Spleen (tissue), 11 donors: ENCODE data around the gene PTPRC. TPM values are rescaled to one million over a fixed set of nuclear protein-coding genes. Genes with fewer than 3 reads are reported as not detected.

Source experiments
- DNase-seq: peaks from one replicate; pipeline ENCODE4 v3.0.0-alpha.2; 2020
- H3K27ac ChIP-seq, 8 donors: fragments of 200-600 bp; sonication (generic) in 7 of 8; 1 replicate in 4 of 8; 2 replicates in 4 of 8; pipeline versions ENCODE4 v1.5.0 to v1.8.0; 2016 to 2021; ENCODE audit warnings: inconsistent platforms in 4 of 8, mild to moderate bottlenecking in 4 of 8, moderate library complexity in 1 of 8
- H3K27me3 ChIP-seq, 7 donors: fragments of 200-600 bp; sonication (generic) in 6 of 7; replicated peaks in 1 of 7; 1 replicate in 4 of 7; 2 replicates in 3 of 7; pipeline versions ENCODE4 v1.5.0 to v1.8.0; 2016 to 2021; ENCODE audit warnings: inconsistent platforms in 3 of 7, mild to moderate bottlenecking in 1 of 7
- H3K36me3 ChIP-seq, 6 donors: fragments of 200-600 bp; sonication (generic) in 5 of 6; 1 replicate in 4 of 6; 2 replicates in 2 of 6; pipeline versions ENCODE4 v1.5.0 to v1.8.0; 2016 to 2021; ENCODE audit warnings: inconsistent platforms in 2 of 6
- H3K4me1 ChIP-seq, 6 donors: fragments of 200-600 bp; sonication (generic) in 5 of 6; 1 replicate in 3 of 6; 2 replicates in 3 of 6; pipeline versions ENCODE4 v1.5.0 to v1.8.0; 2016 to 2021; ENCODE audit warnings: inconsistent platforms in 3 of 6
- H3K4me3 ChIP-seq, 8 donors: fragments of 200-600 bp; sonication (generic) in 7 of 8; 1 replicate in 4 of 8; 2 replicates in 4 of 8; pipeline versions ENCODE4 v1.5.0 to v1.8.0; 2016 to 2021; ENCODE audit warnings: inconsistent platforms in 4 of 8, mild to moderate bottlenecking in 4 of 8, moderate library complexity in 2 of 8
- H3K9me3 ChIP-seq, 8 donors: fragments of 200-600 bp; sonication (generic) in 7 of 8; 1 replicate in 4 of 8; 2 replicates in 4 of 8; pipeline versions ENCODE4 v1.5.0 to v1.8.0; 2016 to 2021; ENCODE audit warnings: inconsistent platforms in 4 of 8
- POLR2A ChIP-seq, 3 donors: fragments of 450-650 bp; IDR thresholded peaks; one replicate each; pipeline ENCODE4 v1.5.1; 2017; ENCODE audit warnings: antibody characterized with exemption in 3 of 3, mild to moderate bottlenecking in 1 of 3
- POLR2AphosphoS5 ChIP-seq, 3 donors: sonication (generic); formaldehyde crosslinking; IDR thresholded peaks; one replicate each; pipeline ENCODE4 v1.5.1; 2017; ENCODE audit warnings: antibody characterized with exemption in 3 of 3
- WGBS, 5 donors: extraction: QIAGEN DNeasy Blood & Tissue Kit in 3 of 5; methylation state at CpG; one replicate each; pipeline versions ENCODE4 v1.1.5 to v1.1.7; 2013 to 2018; 5-methylcytosine and 5-hydroxymethylcytosine counted together
- intact Hi-C: fragments of 100-400 bp; cut with DNase I; formaldehyde crosslinking; loops from one replicate; pipeline ENCODE4 v1.15.0; 2023; ENCODE audit warnings: low total_unique reads
- polyA plus RNA-seq, 3 donors: library from polyadenylated mRNA; stranded (reverse); fragments of 200-250 nt; gene quantifications; one replicate each; pipeline ENCODE4 v1.2.1, GENCODE V29; 2013
- total RNA-seq, 7 donors: library from RNA; depleted of rRNA in 3 of 7; stranded (reverse); fragments of >200 nt in 3 of 7; fragmentation: NEBNext Ultra II Directional in 4 of 7; extraction: Animal tissue kit (Norgen Biotek cat#: 25700) in 4 of 7; gene quantifications; one replicate each; pipeline versions ENCODE4 v1.1.0 to v1.2.1, GENCODE V29; 2016 to 2021
- TF ChIP-seq, protein P1 (sequence below), 11 experiments: fragments of 200-600 bp in 7 of 11; fragments of 450-650 bp in 4 of 11; sonication (generic) in 4 of 11; IDR thresholded peaks in 8 of 11; conservative IDR thresholded peaks in 3 of 11; 1 replicate in 7 of 11; 2 replicates in 4 of 11; pipeline versions ENCODE4 v1.4.0 to v1.8.0; 2016 to 2021; ENCODE audit warnings: antibody characterized with exemption in 11 of 11, inconsistent platforms in 4 of 11, mild to moderate bottlenecking in 1 of 11
- donor health status: healthy with polysubstance abuse.
- donor health status: DM: no; HTN: no; CAD: no; lungs with moderate emphysema.
- donor health status: DM: no; HTN: no; CAD: no.
- donor health status: Bipolar disorder and iron deficiency.
- donor health status: healthy.
- donor health status: DM: no; HTN: no; CAD: no.
- donor health status: DM: yes; HTN: yes; CAD: no.

The PTPRC gene
- total and polyA plus RNA-seq, 10 donors: 79.2 to 716 (median 476) TPM

- peak overlapping the region in 1 of 8 donors; percentile 89 for H3K27ac ChIP-seq
- no peaks in the 10 kb centered on the region for H3K36me3 ChIP-seq
- no peaks in the 10 kb centered on the region for H3K9me3 ChIP-seq
- H3K4me3 ChIP-seq: no peak overlapping the region
- H3K27me3 ChIP-seq: no peaks in the 10 kb centered on the region
- TF ChIP-seq, protein P1, sequence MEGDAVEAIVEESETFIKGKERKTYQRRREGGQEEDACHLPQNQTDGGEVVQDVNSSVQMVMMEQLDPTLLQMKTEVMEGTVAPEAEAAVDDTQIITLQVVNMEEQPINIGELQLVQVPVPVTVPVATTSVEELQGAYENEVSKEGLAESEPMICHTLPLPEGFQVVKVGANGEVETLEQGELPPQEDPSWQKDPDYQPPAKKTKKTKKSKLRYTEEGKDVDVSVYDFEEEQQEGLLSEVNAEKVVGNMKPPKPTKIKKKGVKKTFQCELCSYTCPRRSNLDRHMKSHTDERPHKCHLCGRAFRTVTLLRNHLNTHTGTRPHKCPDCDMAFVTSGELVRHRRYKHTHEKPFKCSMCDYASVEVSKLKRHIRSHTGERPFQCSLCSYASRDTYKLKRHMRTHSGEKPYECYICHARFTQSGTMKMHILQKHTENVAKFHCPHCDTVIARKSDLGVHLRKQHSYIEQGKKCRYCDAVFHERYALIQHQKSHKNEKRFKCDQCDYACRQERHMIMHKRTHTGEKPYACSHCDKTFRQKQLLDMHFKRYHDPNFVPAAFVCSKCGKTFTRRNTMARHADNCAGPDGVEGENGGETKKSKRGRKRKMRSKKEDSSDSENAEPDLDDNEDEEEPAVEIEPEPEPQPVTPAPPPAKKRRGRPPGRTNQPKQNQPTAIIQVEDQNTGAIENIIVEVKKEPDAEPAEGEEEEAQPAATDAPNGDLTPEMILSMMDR (IDR thresholded peaks at IDR 0.05 in 8 of 11, conservative IDR thresholded peaks at IDR 0.05 in 3 of 11): no peak
- no peak for TF ChIP-seq POLR2A (IDR thresholded peaks at IDR 0.05)
- TF ChIP-seq POLR2AphosphoS5 (IDR thresholded peaks at IDR 0.05): no peak
- H3K4me1 ChIP-seq: peaks cover 0 to 28% (median 0%) of the 10 kb centered on the region in 6 donors
- no peak for DNase-seq
- intact Hi-C loops: loop anchor here (10.0 kb wide), 1 partner anchor 472 kb away; no protein-coding TSS in a partner anchor
These were observed 133.8 kb downstream of the PTPRC start for GRCh38 chr1:198772626-198773025.

- Histone ChIP-seq H3K9me3 (no peaks in the 10 kb centered on the region), H3K27me3 (no peaks in the 10 kb centered on the region), H3K27ac (peak overlapping the region in 1 of 8 donors; percentile 89), H3K4me1 (peaks cover 0 to 31% (median 0%) of the 10 kb centered on the region in 6 donors), H3K4me3 (no peak overlapping the region), H3K36me3 (no peaks in the 10 kb centered on the region)
- DNase-seq: no peak
- 73 to 84% (median 81%) methylated on average over 1 of the region's 1 CpG for WGBS, 5 donors
- TF ChIP-seq POLR2AphosphoS5 (IDR thresholded peaks at IDR 0.05) (no peak), POLR2A (IDR thresholded peaks at IDR 0.05) (no peak)
- TF ChIP-seq, protein P1 (IDR thresholded peaks at IDR 0.05 in 8 of 11, conservative IDR thresholded peaks at IDR 0.05 in 3 of 11): no peak
- intact Hi-C loops: loop anchor here (10.0 kb wide), 1 partner anchor 472 kb away; no protein-coding TSS in a partner anchor
These were observed 134.2 kb downstream of the PTPRC start for GRCh38 chr1:198773030-198773429.

DNA sequence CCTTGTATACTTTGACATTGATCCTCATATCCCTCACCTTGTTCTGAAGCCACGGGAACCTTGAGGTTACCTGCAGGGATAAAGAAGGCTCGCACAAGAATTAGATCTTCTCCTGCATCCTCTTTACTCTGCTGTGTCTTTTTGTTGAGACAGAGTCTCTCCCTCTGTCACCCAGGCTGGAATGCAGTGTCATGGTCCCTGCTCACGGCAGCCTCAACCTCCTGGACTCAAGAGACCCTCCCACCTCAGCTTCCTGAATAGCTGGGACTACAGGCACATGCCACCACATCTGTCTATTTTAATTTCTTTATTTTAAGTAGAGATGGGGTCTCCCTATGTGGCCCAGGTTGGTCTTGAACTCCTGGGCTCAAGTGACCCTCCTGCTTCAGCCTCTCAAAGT lies 134.7 kb downstream of the PTPRC start:
- DNase-seq: no peak
- Histone ChIP-seq H3K27me3 (no peaks in the 10 kb centered on the region), H3K9me3 (no peaks in the 10 kb centered on the region), H3K27ac (peak overlapping the region in 1 of 8 donors; percentile 89), H3K4me3 (no peak overlapping the region), H3K36me3 (no peaks in the 10 kb centered on the region), H3K4me1 (peaks cover 0 to 36% (median 0%) of the 10 kb centered on the region in 6 donors)
- WGBS, 5 donors: 72 to 84% (median 78%) methylated on average over 3 of the region's 3 CpGs
- TF ChIP-seq, protein P1 (IDR thresholded peaks at IDR 0.05 in 8 of 11, conservative IDR thresholded peaks at IDR 0.05 in 3 of 11): no peak
- TF ChIP-seq POLR2A (IDR thresholded peaks at IDR 0.05): no peak
- intact Hi-C loops: loop anchor here (10.0 kb wide), 1 partner anchor 471 kb away; no protein-coding TSS in a partner anchor

GRCh38 chr1:198774421-198774820 lies 135.6 kb downstream of the PTPRC start:
- Histone ChIP-seq H3K4me1 (peaks cover 0 to 37% (median 0%) of the 10 kb centered on the region in 6 donors), H3K9me3 (no peaks in the 10 kb centered on the region), H3K36me3 (no peaks in the 10 kb centered on the region), H3K27ac (peak overlapping the region in 2 of 8 donors; percentile 89 to 90), H3K27me3 (no peaks in the 10 kb centered on the region), H3K4me3 (no peak overlapping the region)
- WGBS, 5 donors: 82 to 90% (median 88%) methylated on average over 2 of the region's 2 CpGs
- no peak for DNase-seq
- TF ChIP-seq POLR2AphosphoS5 (IDR thresholded peaks at IDR 0.05) (no peak), POLR2A (IDR thresholded peaks at IDR 0.05) (no peak)
- TF ChIP-seq, protein P1 (IDR thresholded peaks at IDR 0.05 in 8 of 11, conservative IDR thresholded peaks at IDR 0.05 in 3 of 11): no peak
- intact Hi-C loops: loop anchor here (10.0 kb wide), 1 partner anchor 470 kb away; no protein-coding TSS in a partner anchor
